Measurements from ENCODE around the gene PLA2G4F.

GRCh38 chr15:42184296-42184695 lies 27.9 kb upstream of the PLA2G4F start:
- TF ChIP-seq, protein P1, sequence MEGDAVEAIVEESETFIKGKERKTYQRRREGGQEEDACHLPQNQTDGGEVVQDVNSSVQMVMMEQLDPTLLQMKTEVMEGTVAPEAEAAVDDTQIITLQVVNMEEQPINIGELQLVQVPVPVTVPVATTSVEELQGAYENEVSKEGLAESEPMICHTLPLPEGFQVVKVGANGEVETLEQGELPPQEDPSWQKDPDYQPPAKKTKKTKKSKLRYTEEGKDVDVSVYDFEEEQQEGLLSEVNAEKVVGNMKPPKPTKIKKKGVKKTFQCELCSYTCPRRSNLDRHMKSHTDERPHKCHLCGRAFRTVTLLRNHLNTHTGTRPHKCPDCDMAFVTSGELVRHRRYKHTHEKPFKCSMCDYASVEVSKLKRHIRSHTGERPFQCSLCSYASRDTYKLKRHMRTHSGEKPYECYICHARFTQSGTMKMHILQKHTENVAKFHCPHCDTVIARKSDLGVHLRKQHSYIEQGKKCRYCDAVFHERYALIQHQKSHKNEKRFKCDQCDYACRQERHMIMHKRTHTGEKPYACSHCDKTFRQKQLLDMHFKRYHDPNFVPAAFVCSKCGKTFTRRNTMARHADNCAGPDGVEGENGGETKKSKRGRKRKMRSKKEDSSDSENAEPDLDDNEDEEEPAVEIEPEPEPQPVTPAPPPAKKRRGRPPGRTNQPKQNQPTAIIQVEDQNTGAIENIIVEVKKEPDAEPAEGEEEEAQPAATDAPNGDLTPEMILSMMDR (conservative IDR thresholded peaks at IDR 0.05; ENCODE audit: low read length): no peak
- TF ChIP-seq EZH2phosphoT487 (IDR thresholded peaks at IDR 0.05; ENCODE audit: borderline replicate concordance, low read depth, low read length): no peak

Data from OCI-LY7 (cell line).